ENCODE data around the gene MPV17.

DNA sequence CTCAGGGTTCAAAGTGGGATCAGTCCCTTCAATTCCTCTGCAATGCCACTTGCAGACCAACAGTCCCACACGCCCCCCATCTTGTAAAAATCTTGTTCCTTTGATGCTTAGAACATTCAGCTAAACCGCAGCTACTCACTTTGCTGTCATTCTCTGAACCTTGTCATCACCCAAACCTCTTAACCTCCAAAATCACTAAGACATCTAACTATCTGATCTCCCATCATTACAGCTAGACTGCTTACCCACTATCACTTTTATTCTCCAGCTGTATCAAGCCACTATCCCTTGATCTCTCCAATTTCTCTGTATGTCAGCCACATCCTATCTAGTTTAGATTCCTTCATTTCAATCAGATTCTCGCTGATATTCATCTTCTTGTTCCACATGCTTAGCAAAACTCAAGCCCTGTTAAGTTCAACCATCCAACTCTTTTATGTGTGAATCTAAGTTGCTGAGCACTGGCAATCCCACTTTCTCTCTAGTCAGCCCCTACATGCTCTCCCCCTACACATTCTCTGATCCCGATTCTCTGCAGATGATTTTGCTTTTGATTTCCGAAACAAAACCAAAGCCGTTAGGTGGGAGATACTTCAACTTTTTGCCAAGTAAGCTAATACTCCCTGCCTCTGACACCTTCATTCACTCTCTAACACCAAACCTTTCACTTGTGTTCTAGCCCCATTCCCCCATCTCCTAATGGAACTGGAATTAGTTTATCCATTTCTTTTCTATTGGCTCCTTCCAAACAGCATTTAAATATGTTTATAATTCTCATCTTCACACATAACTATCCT is 29.1 kb upstream of the MPV17 start:
- TF ChIP-seq, protein P1, sequence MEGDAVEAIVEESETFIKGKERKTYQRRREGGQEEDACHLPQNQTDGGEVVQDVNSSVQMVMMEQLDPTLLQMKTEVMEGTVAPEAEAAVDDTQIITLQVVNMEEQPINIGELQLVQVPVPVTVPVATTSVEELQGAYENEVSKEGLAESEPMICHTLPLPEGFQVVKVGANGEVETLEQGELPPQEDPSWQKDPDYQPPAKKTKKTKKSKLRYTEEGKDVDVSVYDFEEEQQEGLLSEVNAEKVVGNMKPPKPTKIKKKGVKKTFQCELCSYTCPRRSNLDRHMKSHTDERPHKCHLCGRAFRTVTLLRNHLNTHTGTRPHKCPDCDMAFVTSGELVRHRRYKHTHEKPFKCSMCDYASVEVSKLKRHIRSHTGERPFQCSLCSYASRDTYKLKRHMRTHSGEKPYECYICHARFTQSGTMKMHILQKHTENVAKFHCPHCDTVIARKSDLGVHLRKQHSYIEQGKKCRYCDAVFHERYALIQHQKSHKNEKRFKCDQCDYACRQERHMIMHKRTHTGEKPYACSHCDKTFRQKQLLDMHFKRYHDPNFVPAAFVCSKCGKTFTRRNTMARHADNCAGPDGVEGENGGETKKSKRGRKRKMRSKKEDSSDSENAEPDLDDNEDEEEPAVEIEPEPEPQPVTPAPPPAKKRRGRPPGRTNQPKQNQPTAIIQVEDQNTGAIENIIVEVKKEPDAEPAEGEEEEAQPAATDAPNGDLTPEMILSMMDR (IDR thresholded peaks at IDR 0.05), result no peak
- no peak for TF ChIP-seq EZH2 (IDR thresholded peaks at IDR 0.05; ENCODE audit: borderline replicate concordance, insufficient read depth, low read depth, low read length, poor library complexity, severe bottlenecking)

All from B cell (primary cell).